NCI-H1694 (cell line): ENCODE results near the gene APIP.

Experiments
- DNase-seq: peaks from one replicate; lab custom pipeline; 2025; lab: John Stamatoyannopoulos, UW

The APIP gene

GRCh38 chr11:34916015-34916842 is at the start of gene APIP, which contains the start of gene PDHX:
Gene APIP, minus strand, starts transcription at chr11:34916379. Its CDS starts 95 bp downstream, at chr11:34916284.
Gene PDHX, plus strand, starts transcription at chr11:34916618. Its CDS starts 38 bp downstream, at chr11:34916656.
- peak; percentile 95 for DNase-seq

- DNase-seq: no peak
These were observed 48.6 kb upstream of the APIP start for GRCh38 chr11:34964610-34965331.

DNA sequence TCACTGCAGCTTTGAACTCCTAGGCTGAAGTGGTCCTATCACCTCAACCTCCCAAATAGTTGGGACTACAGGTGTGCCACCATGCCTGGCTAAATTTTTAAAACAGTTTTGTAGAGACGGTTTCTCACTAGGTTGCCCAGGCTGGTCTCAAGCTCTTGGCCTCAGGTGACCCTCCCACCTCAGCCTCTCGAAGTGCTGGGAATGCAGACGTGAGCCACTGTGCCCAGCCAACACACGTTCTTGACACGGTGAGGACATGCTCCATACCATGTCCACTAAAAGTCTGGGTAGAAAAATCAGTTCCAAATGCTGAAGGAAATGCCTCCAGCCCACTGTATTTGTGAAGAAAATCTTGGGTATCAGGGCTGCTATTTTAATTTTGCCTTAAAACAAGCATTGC is 47.2 kb upstream of the APIP start:
- no peak for DNase-seq

- no peak for DNase-seq
These were observed 45.9 kb upstream of the APIP start for GRCh38 chr11:34962034-34962433.

DNA sequence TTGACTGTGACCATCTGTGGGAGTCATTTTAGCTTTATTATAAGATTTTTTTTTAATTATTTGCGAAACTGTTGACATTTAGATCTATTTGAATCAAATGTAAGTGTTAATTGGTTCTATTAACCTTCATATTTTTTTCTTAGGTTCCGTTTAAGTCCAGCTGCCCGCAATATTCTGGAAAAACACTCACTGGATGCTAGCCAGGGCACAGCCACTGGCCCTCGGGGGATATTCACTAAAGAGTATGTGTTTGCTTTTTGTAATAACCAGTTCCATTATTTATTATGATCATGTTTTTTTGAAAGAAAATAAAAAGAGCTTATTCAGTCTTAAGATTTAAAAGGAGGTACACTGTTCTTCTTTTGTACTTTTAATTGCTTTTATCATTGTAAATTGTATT is 44.1 kb upstream of the APIP start:
- DNase-seq: no peak

- no peak for DNase-seq
These were observed 43.6 kb upstream of the APIP start for GRCh38 chr11:34959770-34960169.

GRCh38 chr11:34957606-34958005 is 41.4 kb upstream of the APIP start:
- DNase-seq: no peak

- no peak for DNase-seq
These were observed 41.0 kb upstream of the APIP start for GRCh38 chr11:34957206-34957605.

DNA sequence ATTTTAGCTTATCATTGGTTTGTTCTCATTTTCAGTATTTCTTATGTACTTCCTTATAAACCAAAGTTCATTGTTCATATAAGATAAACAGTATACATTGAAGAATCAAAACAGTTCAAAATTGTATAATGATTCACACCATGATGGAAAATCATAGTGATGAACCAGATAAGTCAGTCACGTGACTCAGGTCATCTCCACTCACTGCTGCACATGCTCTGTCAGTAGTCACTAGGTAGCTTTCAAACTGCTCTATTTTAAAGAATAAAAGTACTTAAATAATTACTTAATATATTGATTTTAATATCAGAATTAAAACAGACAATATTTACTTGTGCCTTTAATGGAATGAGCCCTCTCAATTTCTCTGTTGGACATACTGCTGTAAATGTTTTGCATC is 37.8 kb upstream of the APIP start:
- DNase-seq: no peak

GRCh38 chr11:34948696-34949095 is 32.5 kb upstream of the APIP start:
- no peak for DNase-seq

- no peak for DNase-seq
These were observed 28.5 kb upstream of the APIP start for GRCh38 chr11:34944692-34945091.

GRCh38 chr11:34941688-34942087 is 25.5 kb upstream of the APIP start:
- no peak for DNase-seq

DNA sequence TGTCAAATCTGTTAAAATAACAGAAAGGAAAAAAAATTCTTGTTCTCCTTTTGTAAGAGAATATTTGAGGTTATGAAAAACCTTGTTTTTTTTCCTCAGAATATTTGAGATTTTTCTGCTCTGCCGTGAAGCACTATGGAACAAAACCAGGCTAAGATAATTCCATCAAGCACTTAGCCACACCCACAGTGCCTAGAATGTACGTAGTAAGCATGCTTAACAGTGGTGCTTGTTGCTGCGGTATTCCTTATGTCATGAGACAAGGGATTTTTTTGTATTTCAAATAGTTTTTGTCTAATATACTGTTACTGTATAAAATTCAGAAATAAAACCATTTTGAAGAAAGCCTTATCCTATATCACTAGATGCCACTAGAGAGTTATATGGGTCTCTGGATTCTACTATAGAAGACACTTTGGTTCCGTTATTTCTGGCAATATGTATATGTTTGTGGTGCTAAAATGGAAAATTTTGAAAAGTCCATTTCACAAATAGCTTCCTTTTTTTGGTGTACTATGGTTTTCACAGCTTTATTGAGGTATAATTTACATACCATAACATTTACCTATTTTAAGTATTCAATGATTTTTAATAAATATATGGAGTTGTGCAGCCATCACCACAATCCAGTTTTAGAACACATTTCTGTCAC is 24.0 kb upstream of the APIP start:
- DNase-seq: no peak

DNA sequence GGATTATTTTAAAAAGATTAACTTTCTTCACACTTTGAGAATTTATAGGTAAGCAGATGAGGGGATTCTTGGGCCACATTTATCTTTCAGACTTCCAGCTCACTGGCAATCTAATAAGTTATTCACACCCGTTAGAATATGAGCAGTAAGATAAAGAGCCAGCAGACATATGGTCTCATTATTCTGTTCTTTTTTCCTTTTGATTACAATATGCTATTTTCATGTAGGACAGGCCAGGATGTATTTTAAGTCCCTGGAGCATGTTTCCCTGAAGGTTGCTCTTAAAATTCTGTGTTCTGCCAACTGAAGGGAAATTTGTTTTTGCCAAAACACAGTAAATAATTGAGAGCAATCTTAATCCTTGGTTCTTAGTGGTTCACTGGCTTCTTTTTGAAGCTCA is 22.4 kb upstream of the APIP start:
- DNase-seq: peak; percentile 1

DNA sequence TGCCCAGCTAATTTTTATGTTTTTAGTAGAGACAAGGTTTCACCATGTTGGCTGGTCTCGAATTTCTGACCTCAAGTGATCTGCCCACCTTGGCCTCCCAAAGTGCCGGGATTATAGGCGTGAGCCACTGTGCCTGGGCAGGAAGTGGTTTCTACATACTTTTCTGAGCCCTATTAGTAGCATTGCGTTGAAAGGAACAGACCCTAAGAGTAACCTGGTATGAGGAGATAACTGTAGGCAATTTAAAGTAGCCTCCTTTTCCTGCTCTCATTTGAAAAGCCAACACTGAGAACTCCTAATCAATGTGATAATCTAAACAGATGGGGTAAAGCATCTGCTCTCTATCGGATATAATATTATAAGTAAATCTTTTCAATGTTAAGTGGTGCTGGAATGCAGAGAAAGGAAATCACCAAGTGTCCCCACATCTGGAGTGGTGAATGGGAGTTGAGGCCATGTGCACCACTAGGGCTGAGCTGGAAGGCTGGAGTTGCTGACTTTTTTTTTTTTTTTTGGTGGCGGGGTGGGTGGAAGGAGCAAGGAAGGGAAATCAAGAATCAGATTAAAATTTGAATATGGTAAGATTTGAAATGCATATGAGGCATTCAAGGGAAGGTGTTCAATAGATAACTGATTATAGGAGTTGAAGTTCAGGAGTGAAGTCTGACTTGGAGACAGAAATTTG is 20.9 kb upstream of the APIP start:
- DNase-seq: no peak

GRCh38 chr11:34929794-34930763 is 13.9 kb upstream of the APIP start:
- DNase-seq: no peak

DNA sequence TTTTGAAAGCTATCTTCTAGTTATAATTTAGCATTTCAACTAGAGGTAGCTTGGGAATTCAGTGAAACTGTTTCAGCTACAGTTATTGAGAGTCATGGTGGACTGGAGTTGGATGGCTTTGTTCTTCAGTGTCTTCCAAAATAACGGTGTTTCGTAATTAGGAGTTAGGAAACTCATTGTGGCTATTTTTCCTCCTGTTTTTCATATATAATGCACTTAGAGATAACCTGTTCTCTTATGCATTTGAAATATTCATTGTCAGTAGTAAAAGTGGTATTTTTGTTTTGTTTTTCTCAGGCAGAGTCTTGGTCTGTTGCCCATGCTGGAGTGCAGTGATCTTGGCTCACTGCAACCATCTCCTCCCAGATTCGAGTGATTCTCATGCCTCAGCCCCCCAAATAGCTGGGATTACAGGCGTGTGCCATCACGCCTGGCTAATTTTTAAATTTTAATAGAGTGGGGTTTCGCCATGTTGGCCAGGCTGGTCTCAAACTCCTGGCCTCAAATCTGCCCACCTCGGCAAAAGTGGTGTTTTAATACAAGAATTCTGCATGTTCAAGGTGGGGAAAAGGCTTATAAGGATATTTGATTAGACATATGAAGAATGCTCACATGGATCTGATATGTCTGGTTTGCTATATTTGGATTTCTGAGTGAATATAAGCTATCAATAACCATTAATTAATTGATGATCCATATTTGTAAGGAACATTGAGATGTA is 12.9 kb upstream of the APIP start:
- DNase-seq: no peak

DNA sequence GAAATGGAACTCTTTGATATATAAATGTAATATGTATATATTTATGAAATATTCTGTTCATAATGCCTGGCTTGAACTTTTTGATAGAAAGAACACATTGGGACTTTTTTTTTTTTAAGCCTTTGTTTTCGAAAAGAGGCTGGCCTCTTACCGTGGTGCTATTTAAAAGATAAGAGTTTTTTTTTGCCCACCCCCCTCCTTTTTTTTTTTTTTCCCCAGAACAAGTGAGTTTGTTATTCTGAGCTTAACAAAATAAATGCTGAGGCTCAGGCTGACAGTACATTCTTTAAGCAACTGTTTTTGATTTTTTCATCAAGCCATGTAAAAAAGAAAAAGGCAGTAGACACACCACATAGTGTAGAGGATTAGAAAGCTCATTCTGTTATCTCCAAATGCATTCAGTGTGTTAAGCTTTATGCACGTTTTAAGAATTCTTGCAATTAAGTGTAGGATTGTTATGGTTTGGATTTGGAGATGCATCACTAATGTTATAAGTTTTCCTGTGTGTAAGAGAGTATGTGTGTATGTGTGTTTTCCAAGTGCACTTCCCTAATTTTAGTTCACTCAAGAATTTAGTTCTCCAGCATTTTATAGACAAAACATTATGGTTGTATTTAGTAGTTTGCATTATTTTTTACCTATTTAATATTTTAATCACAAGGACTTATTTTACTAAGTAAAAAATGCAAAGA is 12.2 kb upstream of the APIP start:
- DNase-seq: no peak

GRCh38 chr11:34926831-34927132 is 10.6 kb upstream of the APIP start:
- DNase-seq: no peak
